NB4 (cell line): ENCODE measurements around the gene CIB4.

ENCODE experiments used
- CTCF ChIP-seq: IDR thresholded peaks from one replicate; pipeline ENCODE4 v1.5.1; 2012; ENCODE audit warnings: low read depth, low read length
- MAX ChIP-seq: IDR thresholded peaks from 2 replicates; pipeline ENCODE4 v1.6.1; 2011; ENCODE audit warnings: low read depth, low read length

- TF ChIP-seq CTCF (no peak), MAX (no peak)
These were observed 4.6 kb upstream of the CIB4 start for GRCh38 chr2:26645762-26646161.
